ENCODE measurements around the gene PCDH8. TPM values are rescaled to one million over a fixed set of nuclear protein-coding genes. Genes with fewer than 3 reads are reported as not detected.

Gene PCDH8
- total and polyA plus RNA-seq, 2 of the 4 experiments (the other 2 are of a cell fraction): not detected

- Histone ChIP-seq H2AK5ac (ENCODE audit: low read depth, low read length) (no peak overlapping the region), H3K4me1 (ENCODE audit: control insufficient read depth, insufficient read depth, low read length) (no peaks in the 10 kb centered on the region), H3K36me3 (ENCODE audit: control insufficient read depth, insufficient read depth, low read length) (no peaks in the 10 kb centered on the region), H2AK9ac (replicated peaks; ENCODE audit: low read depth, low read length, poor library complexity) (no peak overlapping the region), H2BK20ac (ENCODE audit: low read depth, low read length) (no peak overlapping the region), H3K27me3 (ENCODE audit: control insufficient read depth, insufficient read depth, low read length) (no peaks in the 10 kb centered on the region), H3K79me1 (ENCODE audit: low read depth in 1 of 2, low read length in 2 of 2) (no peaks in the 10 kb centered on the region), H3K56ac (ENCODE audit: extremely low read depth, insufficient read depth, low read length) (no peak overlapping the region), H4K5ac (ENCODE audit: low read depth, low read length) (no peak overlapping the region), H3K14ac (replicated peaks; ENCODE audit: low read depth, low read length) (no peak overlapping the region), H3K9ac (ENCODE audit: low read depth, low read length) (no peak overlapping the region), H4K20me1 (ENCODE audit: insufficient read depth, low read length) (no peaks in the 10 kb centered on the region), H2AFZ (replicated peaks; ENCODE audit: low read length, poor library complexity) (no peak overlapping the region), H3K9me3 (ENCODE audit: control insufficient read depth, insufficient read depth, low read length) (no peaks in the 10 kb centered on the region), H3K27ac (ENCODE audit: insufficient read depth, low read length) (no peak overlapping the region), H3K18ac (ENCODE audit: low read depth, low read length) (no peak overlapping the region), H3K23ac (ENCODE audit: low read depth, low read length) (no peak overlapping the region), H3K4ac (ENCODE audit: low read depth, low read length) (no peak overlapping the region), H2BK120ac (ENCODE audit: low read depth, low read length) (no peak overlapping the region), H3K4me2 (ENCODE audit: low read depth, low read length) (no peak overlapping the region), H2BK5ac (ENCODE audit: low read depth, low read length, poor library complexity, severe bottlenecking) (no peak overlapping the region), H4K91ac (ENCODE audit: insufficient read depth, low read depth, low read length) (no peak overlapping the region), H2BK15ac (ENCODE audit: low read depth, low read length) (no peak overlapping the region), H3K9me1 (ENCODE audit: insufficient read depth, low read length) (no peaks in the 10 kb centered on the region), H4K8ac (ENCODE audit: low read depth in 2 of 2, low read length in 2 of 2) (no peak overlapping the region), H3K4me3 (ENCODE audit: insufficient read depth, low read depth, low read length) (no peak overlapping the region)
- ChIA-PET POLR2A (ENCODE audit: unreplicated experiment) (no interaction called here), CTCF (no interaction called here)
- dilution Hi-C loops (cut with HindIII; ENCODE audit: low sequenced_read_pairs, unreplicated experiment) (no loop called here), in situ Hi-C loops (cut with MboI; ENCODE audit: low sequenced_read_pairs) (no loop called here), intact Hi-C loops (cut with micrococcal nuclease) (no loop called here)
- TF ChIP-seq CEBPB (IDR thresholded peaks at IDR 0.05; ENCODE audit: low read depth, low read length): no peak
- TF ChIP-seq MAZ (IDR thresholded peaks at IDR 0.05; ENCODE audit: borderline replicate concordance, low read depth, low read length): no peak
- TF ChIP-seq POLR2A (IDR thresholded peaks at IDR 0.05; ENCODE audit: low read depth, low read length): no peak
- TF ChIP-seq ELK1 (IDR thresholded peaks at IDR 0.05; ENCODE audit: borderline replicate concordance, low read depth, low read length): no peak
- WGBS, 2 experiments (ENCODE audit: extremely low coverage in 2 of 2, insufficient read length in 1 of 2): no CpG with 5 or more reads among the region's 3 CpGs
- DNase-seq (no peak), ATAC-seq (ENCODE audit: low read depth) (no peak)
- BruUV-seq (replicated peaks): no TSS peak
Observed at GRCh38 chr13:52812941-52813340, 35.5 kb downstream of the PCDH8 start.
